Osteoblast (primary cell): ENCODE data around the gene DR1. TPM values are rescaled to one million over a fixed set of nuclear protein-coding genes. Genes with fewer than 3 reads are reported as not detected.

Source experiments
- DNase-seq: peaks from one replicate; pipeline ENCODE4 v3.0.0; 2011; ENCODE audit warnings: low spot score, mixed read lengths; ENCODE audit not compliant: insufficient read length; ENCODE audit errors: missing footprints
- H2AFZ ChIP-seq: 2 replicates; pipeline ENCODE4 v1.6.0; 2011; ENCODE audit warnings: mild to moderate bottlenecking, low read length
- H3K27ac ChIP-seq: 2 replicates; pipeline ENCODE4 v1.5.1; 2011; ENCODE audit warnings: mild to moderate bottlenecking, low read depth, low read length, moderate library complexity
- H3K27me3 ChIP-seq: 2 replicates; pipeline ENCODE4 v1.6.0; 2012; ENCODE audit warnings: mild to moderate bottlenecking, control low read depth, inconsistent platforms, low read length, moderate library complexity; ENCODE audit not compliant: insufficient read depth
- H3K36me3 ChIP-seq: 2 replicates; pipeline ENCODE4 v1.5.1; 2011; ENCODE audit warnings: mild to moderate bottlenecking, low read length, control low read depth, moderate library complexity; ENCODE audit not compliant: insufficient read depth
- H3K4me1 ChIP-seq: 2 replicates; pipeline ENCODE4 v1.5.1; 2011; ENCODE audit warnings: mild to moderate bottlenecking, low read length, control low read depth, moderate library complexity; ENCODE audit not compliant: insufficient read depth
- H3K4me2 ChIP-seq: 2 replicates; pipeline ENCODE4 v1.6.0; 2011; ENCODE audit warnings: mild to moderate bottlenecking, low read length; ENCODE audit not compliant: insufficient read depth
- H3K4me3 ChIP-seq: fragments of 200-600 bp; sonication (generic); 3 replicates; pipeline ENCODE4 v1.5.1; 2012; ENCODE audit warnings: mild to moderate bottlenecking, low read length, inconsistent platforms; ENCODE audit not compliant: insufficient read depth
- H3K79me2 ChIP-seq: 2 replicates; pipeline ENCODE4 v1.6.0; 2012; ENCODE audit warnings: mild to moderate bottlenecking, low read length, control low read depth, inconsistent platforms; ENCODE audit not compliant: insufficient read depth
- H3K9me3 ChIP-seq: 2 replicates; pipeline ENCODE4 v1.5.1; 2011; ENCODE audit warnings: low read depth, low read length, control low read depth
- H4K20me1 ChIP-seq: 2 replicates; pipeline ENCODE4 v1.6.0; 2012; ENCODE audit warnings: mild to moderate bottlenecking, low read length, control low read depth; ENCODE audit not compliant: insufficient read depth
- total RNA-seq: library from RNA; depleted of rRNA; stranded (reverse); fragments of >200 nt; gene quantifications from 2 replicates; pipeline ENCODE4 v1.2.3, GENCODE V29; 2012
- TF ChIP-seq, protein P1 (sequence below): IDR thresholded peaks from 2 replicates; pipeline ENCODE4 v1.5.1; 2011; ENCODE audit warnings: mild to moderate bottlenecking, low read depth, low read length, moderate library complexity; ENCODE audit errors: extremely low read depth

Gene DR1
- total RNA-seq, 1 donor, result 26.8 TPM

DNA sequence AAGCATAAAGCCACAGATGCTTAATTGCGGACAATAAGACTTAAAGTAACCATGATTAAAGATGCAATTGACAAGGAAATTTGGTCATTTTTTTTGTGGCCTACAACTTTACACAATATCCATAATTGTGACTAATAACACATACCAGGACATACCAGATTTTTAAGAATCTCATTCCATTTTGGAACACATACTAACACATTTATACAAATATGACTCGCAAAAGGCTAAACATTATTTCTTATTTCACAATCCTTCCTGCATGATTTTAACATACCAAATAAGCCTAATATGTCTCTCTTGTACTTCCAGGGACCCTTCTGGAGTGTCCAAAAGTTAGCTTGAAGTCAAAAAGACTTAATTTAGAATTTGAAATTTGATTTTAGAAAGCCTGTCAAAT lies 48.8 kb downstream of the DR1 start:
- DNase-seq, result no peak
- H3K27ac ChIP-seq, result no peak overlapping the region

DNA sequence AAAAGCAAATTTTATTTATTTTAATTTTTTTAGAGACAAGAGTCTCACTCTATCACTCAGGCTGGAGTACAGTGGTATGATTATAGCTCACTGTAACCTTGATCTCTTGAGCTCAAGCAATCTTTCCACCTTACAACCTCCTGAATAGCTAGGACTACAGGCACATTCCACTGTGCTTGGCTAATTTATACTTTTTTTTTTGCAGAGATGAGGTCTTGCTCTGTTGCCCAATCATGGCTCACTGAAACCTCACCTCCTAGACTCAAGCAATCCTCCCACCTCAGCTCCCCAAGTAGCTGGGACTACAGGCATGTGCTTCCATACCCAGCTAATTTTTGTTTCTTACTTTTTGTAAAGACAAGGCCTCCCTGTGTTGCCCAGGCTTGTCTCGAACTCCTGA lies 49.5 kb downstream of the DR1 start:
- DNase-seq, result no peak
- Histone ChIP-seq H2AFZ (no peak overlapping the region), H3K27ac (no peak overlapping the region), H3K4me1 (no peaks in the 10 kb centered on the region), H3K4me3 (no peak overlapping the region), H3K4me2 (no peak overlapping the region), H3K27me3 (no peaks in the 10 kb centered on the region), H4K20me1 (no peaks in the 10 kb centered on the region), H3K9me3 (no peaks in the 10 kb centered on the region), H3K79me2 (no peaks in the 10 kb centered on the region), H3K36me3 (no peaks in the 10 kb centered on the region)
- TF ChIP-seq, protein P1, sequence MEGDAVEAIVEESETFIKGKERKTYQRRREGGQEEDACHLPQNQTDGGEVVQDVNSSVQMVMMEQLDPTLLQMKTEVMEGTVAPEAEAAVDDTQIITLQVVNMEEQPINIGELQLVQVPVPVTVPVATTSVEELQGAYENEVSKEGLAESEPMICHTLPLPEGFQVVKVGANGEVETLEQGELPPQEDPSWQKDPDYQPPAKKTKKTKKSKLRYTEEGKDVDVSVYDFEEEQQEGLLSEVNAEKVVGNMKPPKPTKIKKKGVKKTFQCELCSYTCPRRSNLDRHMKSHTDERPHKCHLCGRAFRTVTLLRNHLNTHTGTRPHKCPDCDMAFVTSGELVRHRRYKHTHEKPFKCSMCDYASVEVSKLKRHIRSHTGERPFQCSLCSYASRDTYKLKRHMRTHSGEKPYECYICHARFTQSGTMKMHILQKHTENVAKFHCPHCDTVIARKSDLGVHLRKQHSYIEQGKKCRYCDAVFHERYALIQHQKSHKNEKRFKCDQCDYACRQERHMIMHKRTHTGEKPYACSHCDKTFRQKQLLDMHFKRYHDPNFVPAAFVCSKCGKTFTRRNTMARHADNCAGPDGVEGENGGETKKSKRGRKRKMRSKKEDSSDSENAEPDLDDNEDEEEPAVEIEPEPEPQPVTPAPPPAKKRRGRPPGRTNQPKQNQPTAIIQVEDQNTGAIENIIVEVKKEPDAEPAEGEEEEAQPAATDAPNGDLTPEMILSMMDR, result no peak

More for the DNA sequence above, 48.8 kb downstream of the DR1 start:
- Histone ChIP-seq H3K79me2 (no peaks in the 10 kb centered on the region), H3K4me2 (no peak overlapping the region), H3K4me3 (no peak overlapping the region), H3K9me3 (no peaks in the 10 kb centered on the region), H3K4me1 (no peaks in the 10 kb centered on the region), H2AFZ (no peak overlapping the region), H3K27me3 (no peaks in the 10 kb centered on the region), H3K36me3 (no peaks in the 10 kb centered on the region), H4K20me1 (no peaks in the 10 kb centered on the region)
- TF ChIP-seq, protein P1, result no peak

DNA sequence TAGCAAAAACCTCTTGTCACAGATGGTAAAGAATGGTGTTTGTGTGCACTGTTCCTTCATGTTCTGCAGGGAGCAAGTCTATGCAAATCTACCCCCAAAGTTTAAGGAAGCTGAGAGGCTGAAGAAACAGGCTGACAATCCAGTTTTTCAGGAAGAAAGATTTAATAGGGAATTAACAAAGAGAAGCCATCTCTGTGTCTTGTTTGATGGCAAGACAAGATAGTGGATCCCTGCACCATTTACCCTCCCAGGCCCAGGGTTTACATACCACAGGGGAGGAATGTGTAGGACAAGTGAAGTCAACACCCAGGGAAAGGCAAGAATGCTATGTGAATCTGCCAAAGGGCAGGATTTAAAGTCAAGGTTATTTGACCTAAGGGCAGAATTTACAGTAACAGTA lies 54.1 kb downstream of the DR1 start:
- no peaks in the 10 kb centered on the region for H3K36me3 ChIP-seq
- H3K27me3 ChIP-seq, result no peaks in the 10 kb centered on the region
- DNase-seq, result no peak
- no peaks in the 10 kb centered on the region for H3K4me1 ChIP-seq
- no peak overlapping the region for H3K4me3 ChIP-seq
- TF ChIP-seq, protein P1, result no peak
- no peaks in the 10 kb centered on the region for H4K20me1 ChIP-seq
- H2AFZ ChIP-seq, result no peak overlapping the region
- H3K9me3 ChIP-seq, result no peaks in the 10 kb centered on the region
- no peaks in the 10 kb centered on the region for H3K79me2 ChIP-seq
- no peak overlapping the region for H3K4me2 ChIP-seq
- no peak overlapping the region for H3K27ac ChIP-seq

DNA sequence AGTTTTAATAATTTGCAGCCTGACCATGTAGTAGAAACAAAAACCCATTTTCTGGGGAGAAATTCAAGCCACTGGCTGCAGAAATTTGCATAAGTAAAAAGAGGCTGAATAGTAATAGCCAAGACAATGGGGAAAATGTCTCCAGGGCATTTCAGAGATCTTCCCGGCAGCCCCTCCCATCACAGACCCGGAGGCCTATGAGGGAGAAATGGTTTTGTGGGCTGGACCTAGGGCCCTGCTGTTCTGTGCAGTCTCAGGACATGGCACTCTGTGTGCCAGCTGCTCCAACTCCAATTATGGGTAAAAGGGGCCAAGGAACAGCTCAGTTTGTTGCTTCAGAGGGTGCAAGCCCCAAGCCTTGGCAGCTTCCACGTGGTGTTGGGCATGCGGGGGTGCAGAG lies 62.5 kb downstream of the DR1 start:
- Histone ChIP-seq H3K36me3 (no peaks in the 10 kb centered on the region), H4K20me1 (no peaks in the 10 kb centered on the region), H3K27ac (no peak overlapping the region), H3K27me3 (no peaks in the 10 kb centered on the region), H3K4me3 (no peak overlapping the region), H3K4me1 (no peaks in the 10 kb centered on the region), H2AFZ (no peak overlapping the region), H3K4me2 (no peak overlapping the region), H3K9me3 (no peaks in the 10 kb centered on the region), H3K79me2 (no peaks in the 10 kb centered on the region)
- peak; percentile 8 for DNase-seq
- TF ChIP-seq, protein P1, result no peak
